Progenitor cell of endocrine pancreas (in vitro differentiated cells): ENCODE data around the gene MAML2. TPM values are rescaled to one million over a fixed set of nuclear protein-coding genes. Genes with fewer than 3 reads are reported as not detected.
"Not testable (repeated sequence)": the region's sequence is repeated elsewhere in the genome, so short reads cannot be mapped to it uniquely, and the experiment has no call there.

Experiments used
- DNase-seq: peaks from one replicate; pipeline ENCODE4 v3.0.0; 2021; ENCODE audit warnings: low spot score; ENCODE audit not compliant: unreplicated experiment
- H3K27ac Mint-ChIP-seq: 2 replicates; pipeline ENCODE4 v1.8.0; 2021; ENCODE audit warnings: mild to moderate bottlenecking, moderate library complexity, mixed read lengths
- H3K27me3 Mint-ChIP-seq: 2 replicates; pipeline ENCODE4 v1.8.0; 2021; ENCODE audit warnings: mixed read lengths
- H3K36me3 Mint-ChIP-seq: 2 replicates; pipeline ENCODE4 v1.8.0; 2022; ENCODE audit warnings: mixed read lengths; ENCODE audit not compliant: insufficient read depth
- H3K4me1 Mint-ChIP-seq: 2 replicates; pipeline ENCODE4 v1.8.0; 2021; ENCODE audit warnings: low read depth, mixed read lengths
- H3K4me3 Mint-ChIP-seq: 2 replicates; pipeline ENCODE4 v1.8.0; 2021; ENCODE audit warnings: low read depth, mild to moderate bottlenecking, moderate library complexity, mixed read lengths
- H3K9me3 Mint-ChIP-seq: 2 replicates; pipeline ENCODE4 v1.8.0; 2021; ENCODE audit warnings: low read depth, mixed read lengths
- total RNA-seq: library from RNA; stranded (reverse); gene quantifications from 2 replicates; pipeline ENCODE4 v1.2.1, GENCODE V29; 2021
- TF ChIP-seq, protein P1 (sequence below): fragments of 200-600 bp; sonication (generic); IDR thresholded peaks from one replicate; pipeline ENCODE4 v1.5.0; 2021; ENCODE audit warnings: antibody characterized with exemption, mild to moderate bottlenecking; ENCODE audit not compliant: unreplicated experiment

The MAML2 gene
- total RNA-seq, 1 donor from 2014 or later: 17.6 TPM

DNA sequence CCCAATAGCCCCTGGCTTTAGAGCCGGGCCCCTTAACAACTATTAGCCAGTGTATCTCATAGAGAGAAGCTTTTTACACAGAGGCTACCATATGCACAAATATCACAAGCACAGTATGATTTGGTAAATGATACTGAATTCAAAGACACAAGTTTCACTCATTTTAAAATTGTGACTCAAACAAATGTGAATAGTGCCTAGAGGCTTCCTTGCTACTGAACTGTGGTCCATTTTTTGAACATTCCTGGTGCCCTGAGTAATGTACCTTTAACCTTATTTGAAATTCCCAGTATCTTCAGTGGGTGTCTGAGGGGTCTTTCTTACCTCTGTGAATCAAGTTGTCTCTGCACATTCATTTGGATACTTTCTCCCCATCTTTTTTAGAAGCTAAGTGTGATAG lies 156.2 kb downstream of the MAML2 start:
- peaks cover 12% of the 10 kb centered on the region for H3K4me1 Mint-ChIP-seq
- peaks cover 8% of the 10 kb centered on the region for H3K36me3 Mint-ChIP-seq
- H3K4me3 Mint-ChIP-seq: no peak overlapping the region
- no peak overlapping the region for H3K27ac Mint-ChIP-seq
- no peak for DNase-seq
- TF ChIP-seq, protein P1, sequence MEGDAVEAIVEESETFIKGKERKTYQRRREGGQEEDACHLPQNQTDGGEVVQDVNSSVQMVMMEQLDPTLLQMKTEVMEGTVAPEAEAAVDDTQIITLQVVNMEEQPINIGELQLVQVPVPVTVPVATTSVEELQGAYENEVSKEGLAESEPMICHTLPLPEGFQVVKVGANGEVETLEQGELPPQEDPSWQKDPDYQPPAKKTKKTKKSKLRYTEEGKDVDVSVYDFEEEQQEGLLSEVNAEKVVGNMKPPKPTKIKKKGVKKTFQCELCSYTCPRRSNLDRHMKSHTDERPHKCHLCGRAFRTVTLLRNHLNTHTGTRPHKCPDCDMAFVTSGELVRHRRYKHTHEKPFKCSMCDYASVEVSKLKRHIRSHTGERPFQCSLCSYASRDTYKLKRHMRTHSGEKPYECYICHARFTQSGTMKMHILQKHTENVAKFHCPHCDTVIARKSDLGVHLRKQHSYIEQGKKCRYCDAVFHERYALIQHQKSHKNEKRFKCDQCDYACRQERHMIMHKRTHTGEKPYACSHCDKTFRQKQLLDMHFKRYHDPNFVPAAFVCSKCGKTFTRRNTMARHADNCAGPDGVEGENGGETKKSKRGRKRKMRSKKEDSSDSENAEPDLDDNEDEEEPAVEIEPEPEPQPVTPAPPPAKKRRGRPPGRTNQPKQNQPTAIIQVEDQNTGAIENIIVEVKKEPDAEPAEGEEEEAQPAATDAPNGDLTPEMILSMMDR: no peak
- peaks cover 4% of the 10 kb centered on the region for H3K9me3 Mint-ChIP-seq
- H3K27me3 Mint-ChIP-seq: no peaks in the 10 kb centered on the region

DNA sequence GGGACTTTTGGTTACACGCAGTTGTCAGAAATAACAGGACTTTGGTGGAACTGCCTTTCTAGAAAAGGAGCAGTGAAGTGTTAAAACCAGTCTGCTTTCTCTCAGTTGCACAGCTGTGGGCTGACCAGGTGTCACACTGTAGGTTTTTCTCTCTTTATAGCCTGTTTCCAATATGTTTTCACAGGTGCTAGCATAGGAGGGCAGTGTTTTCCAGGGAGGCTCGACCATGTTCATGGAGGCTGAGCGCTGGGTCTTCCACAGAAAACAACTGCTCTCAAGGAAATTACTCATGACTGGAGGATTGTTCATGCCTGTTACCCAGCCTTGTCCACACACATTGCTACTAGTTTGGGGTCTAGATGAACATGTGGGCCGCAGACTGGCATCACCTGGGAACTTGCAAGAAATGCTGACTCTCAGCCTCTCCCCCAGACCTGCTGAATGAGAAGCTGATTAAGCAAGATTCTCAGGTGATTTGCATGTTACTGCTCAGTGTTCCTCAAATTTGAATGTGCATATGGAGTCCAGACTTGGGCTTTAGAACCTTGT lies 157.7 kb downstream of the MAML2 start:
- Mint-ChIP-seq H3K27me3 (no peaks in the 10 kb centered on the region), H3K4me3 (no peak overlapping the region), H3K27ac (no peak overlapping the region), H3K9me3 (no peaks in the 10 kb centered on the region), H3K4me1 (peaks cover 8% of the 10 kb centered on the region), H3K36me3 (no peaks in the 10 kb centered on the region)
- TF ChIP-seq, protein P1: no peak
- DNase-seq: no peak

DNA sequence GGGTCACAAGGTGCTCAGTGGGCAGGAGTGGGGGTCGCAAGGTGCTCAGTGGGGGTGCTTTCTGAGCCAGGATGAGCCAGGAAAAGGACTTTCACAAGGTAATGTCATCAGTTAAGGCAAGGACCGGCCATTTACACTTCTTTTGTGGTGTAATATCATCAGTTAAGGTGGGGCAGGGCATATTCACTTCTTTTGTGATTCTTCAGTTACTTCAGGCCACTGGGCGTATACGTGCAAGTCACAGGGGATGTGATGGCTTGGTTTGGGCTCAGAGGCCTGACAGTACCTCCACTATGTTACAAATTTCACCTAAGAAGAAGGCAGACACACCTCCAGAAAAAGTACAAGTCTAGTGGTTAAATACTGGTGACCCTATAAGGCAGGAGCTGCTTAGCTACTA lies 162.1 kb downstream of the MAML2 start:
- H3K36me3 Mint-ChIP-seq, H3K4me3 Mint-ChIP-seq, H3K27me3 Mint-ChIP-seq, H3K4me1 Mint-ChIP-seq, H3K9me3 Mint-ChIP-seq, DNase-seq: not testable (repeated sequence)
- H3K27ac Mint-ChIP-seq: peak overlapping the region; percentile 10

DNA sequence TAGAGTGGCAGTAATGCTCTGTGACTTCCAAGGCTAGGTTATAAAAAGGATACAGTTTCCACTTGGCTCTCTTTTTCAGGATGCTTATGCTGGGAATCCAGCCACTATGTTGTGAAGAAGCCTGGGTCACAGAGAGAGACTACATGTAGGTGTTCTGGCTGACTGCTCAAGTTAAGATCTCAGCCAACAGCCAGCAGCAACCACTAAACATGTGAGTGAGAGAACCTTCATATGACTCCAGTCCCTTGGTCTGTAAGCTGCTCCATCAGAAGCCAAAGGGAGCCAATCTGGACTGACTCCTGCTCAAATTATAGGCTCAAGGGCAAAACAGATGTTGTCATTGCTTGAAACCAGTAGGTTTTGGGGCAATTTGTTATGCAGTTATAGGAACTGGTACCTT lies 162.7 kb downstream of the MAML2 start:
- Mint-ChIP-seq H3K9me3 (no peaks in the 10 kb centered on the region), H3K27ac (no peak overlapping the region), H3K4me1 (no peaks in the 10 kb centered on the region), H3K36me3 (no peaks in the 10 kb centered on the region), H3K4me3 (no peak overlapping the region), H3K27me3 (no peaks in the 10 kb centered on the region)
- TF ChIP-seq, protein P1: no peak
- no peak for DNase-seq

DNA sequence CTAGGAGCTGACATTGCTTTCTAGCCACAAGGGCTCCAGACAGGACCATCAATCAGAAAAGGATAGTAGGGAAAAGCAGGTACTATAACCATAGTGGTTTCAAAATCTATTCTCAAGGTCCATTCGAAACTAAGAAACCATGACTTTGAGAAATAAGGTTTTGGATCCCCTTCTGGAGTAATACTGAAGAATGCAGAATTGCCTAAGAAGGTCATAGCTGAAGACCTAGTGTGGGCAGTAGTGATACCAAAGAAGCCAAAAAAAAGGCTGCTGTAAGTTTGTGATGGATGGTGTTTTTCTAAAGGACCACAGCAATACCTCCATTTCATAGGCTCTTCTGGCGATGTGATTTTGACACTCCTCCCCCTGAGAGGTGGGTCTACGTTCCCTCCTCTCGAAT lies 163.1 kb downstream of the MAML2 start:
- H3K4me1 Mint-ChIP-seq: no peaks in the 10 kb centered on the region
- no peaks in the 10 kb centered on the region for H3K27me3 Mint-ChIP-seq
- no peak overlapping the region for H3K4me3 Mint-ChIP-seq
- H3K9me3 Mint-ChIP-seq: no peaks in the 10 kb centered on the region
- TF ChIP-seq, protein P1: no peak
- no peak overlapping the region for H3K27ac Mint-ChIP-seq
- H3K36me3 Mint-ChIP-seq: no peaks in the 10 kb centered on the region
- DNase-seq: no peak

DNA sequence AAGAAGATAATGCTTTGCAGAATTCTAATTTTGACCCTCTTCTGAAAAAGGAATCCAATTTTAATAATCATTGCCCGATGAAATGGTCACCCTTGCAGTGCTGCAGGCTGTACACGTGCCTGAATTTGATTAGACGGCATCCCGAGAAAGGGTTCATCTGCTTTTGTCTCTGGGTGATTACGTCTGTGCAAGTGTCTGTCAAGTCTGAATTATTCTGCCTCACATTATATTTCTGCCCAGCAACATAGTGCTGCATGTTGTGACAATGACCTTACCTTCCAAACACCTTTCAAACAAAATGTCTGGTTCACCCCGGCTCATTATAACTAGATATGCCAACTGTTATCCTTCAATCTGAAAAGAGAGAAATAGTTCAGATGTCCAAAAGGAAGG lies 164.1 kb downstream of the MAML2 start:
- Mint-ChIP-seq H3K36me3 (no peaks in the 10 kb centered on the region), H3K27ac (no peak overlapping the region), H3K4me1 (no peaks in the 10 kb centered on the region), H3K9me3 (no peaks in the 10 kb centered on the region), H3K4me3 (no peak overlapping the region), H3K27me3 (no peaks in the 10 kb centered on the region)
- no peak for DNase-seq
- TF ChIP-seq, protein P1: no peak
